IMR-90 (cell line): ENCODE data around the gene VWCE. TPM values are rescaled to one million over a fixed set of nuclear protein-coding genes. Genes with fewer than 3 reads are reported as not detected.

Source experiments
- ATAC-seq: fragments of 200-7000 bp; cut with Tn5 transposase; 2 replicates; pipeline ENCODE4 v1.9.1; 2020; ENCODE audit warnings: low read depth, mild to moderate bottlenecking, moderate library complexity
- BruUV-seq: library from RNA; stranded (reverse); fragments of 400-500 nt; replicated peaks from 2 replicates; lab custom pipeline; 2021; lab: Mats Ljungman, UMichigan
- CTCF ChIA-PET: fragments of 300-600 bp; formaldehyde crosslinking; extraction: SDS; loops from one replicate; lab custom pipeline; 2021; ENCODE audit warnings: antibody characterized with exemption; lab: Yijun Ruan, JAX
- POLR2A ChIA-PET: fragments of 300-600 bp; sonication (Branson Sonifier 250); formaldehyde crosslinking; loops from one replicate; lab custom pipeline; 2022; ENCODE audit warnings: antibody characterized with exemption; ENCODE audit not compliant: unreplicated experiment; lab: Charles Lee
- DNase-seq: peaks from one replicate; pipeline ENCODE4 v3.0.0; 2013
- H2AFZ ChIP-seq: replicated peaks from 2 replicates; pipeline ENCODE3; 2013; ENCODE audit warnings: low read length, mild to moderate bottlenecking; ENCODE audit not compliant: poor library complexity
- H2AK5ac ChIP-seq: 2 replicates; pipeline ENCODE4 v1.6.1; 2013; ENCODE audit warnings: low read depth, low read length, inconsistent platforms
- H2AK9ac ChIP-seq: replicated peaks from 2 replicates; pipeline ENCODE3; 2013; ENCODE audit warnings: mild to moderate bottlenecking, low read depth, low read length, moderate library complexity; ENCODE audit not compliant: poor library complexity
- H2BK120ac ChIP-seq: 2 replicates; pipeline ENCODE4 v1.6.1; 2013; ENCODE audit warnings: low read depth, low read length, inconsistent platforms
- H2BK15ac ChIP-seq: 3 replicates; pipeline ENCODE4 v1.6.1; 2013; ENCODE audit warnings: low read depth, low read length, inconsistent platforms
- H2BK20ac ChIP-seq: 2 replicates; pipeline ENCODE4 v1.6.1; 2013; ENCODE audit warnings: low read depth, mild to moderate bottlenecking, inconsistent platforms, low read length, moderate library complexity
- H2BK5ac ChIP-seq: 2 replicates; pipeline ENCODE4 v1.6.1; 2013; ENCODE audit warnings: mild to moderate bottlenecking, low read depth, low read length, inconsistent platforms; ENCODE audit not compliant: poor library complexity, severe bottlenecking
- H3K14ac ChIP-seq: replicated peaks from 2 replicates; pipeline ENCODE4 v1.6.1; 2013; ENCODE audit warnings: low read depth, low read length, inconsistent platforms
- H3K18ac ChIP-seq: 2 replicates; pipeline ENCODE4 v1.6.1; 2013; ENCODE audit warnings: low read depth, low read length, control low read depth
- H3K23ac ChIP-seq: 2 replicates; pipeline ENCODE4 v1.6.1; 2013; ENCODE audit warnings: low read depth, low read length, inconsistent platforms
- H3K27ac ChIP-seq: 2 replicates; pipeline ENCODE4 v1.5.1; 2013; ENCODE audit warnings: mild to moderate bottlenecking, control low read depth, low read length; ENCODE audit not compliant: insufficient read depth
- H3K27me3 ChIP-seq: 2 replicates; pipeline ENCODE4 v1.6.1; 2013; ENCODE audit warnings: low read length; ENCODE audit not compliant: control insufficient read depth, insufficient read depth
- H3K36me3 ChIP-seq: 2 replicates; pipeline ENCODE4 v1.6.1; 2013; ENCODE audit warnings: low read length, mixed read lengths; ENCODE audit not compliant: control insufficient read depth, insufficient read depth
- H3K4ac ChIP-seq: 2 replicates; pipeline ENCODE4 v1.6.1; 2013; ENCODE audit warnings: low read depth, low read length, inconsistent platforms
- H3K4me1 ChIP-seq: 2 replicates; pipeline ENCODE4 v1.6.1; 2013; ENCODE audit warnings: low read length, mixed read lengths; ENCODE audit not compliant: control insufficient read depth, insufficient read depth
- H3K4me2 ChIP-seq: 2 replicates; pipeline ENCODE4 v1.6.1; 2013; ENCODE audit warnings: low read depth, mild to moderate bottlenecking, control low read depth, low read length, moderate library complexity
- H3K4me3 ChIP-seq: 2 replicates; pipeline ENCODE4 v1.5.1; 2013; ENCODE audit warnings: low read depth, mild to moderate bottlenecking, control low read depth, low read length, moderate library complexity; ENCODE audit not compliant: insufficient read depth
- H3K56ac ChIP-seq: 2 replicates; pipeline ENCODE4 v1.6.1; 2013; ENCODE audit warnings: low read length, inconsistent platforms; ENCODE audit not compliant: insufficient read depth; ENCODE audit errors: extremely low read depth
- H3K79me1 ChIP-seq, 2 experiments: 2 replicates each; pipeline ENCODE4 v1.6.1; 2013; ENCODE audit warnings: low read length in 2 of 2, inconsistent platforms in 1 of 2, low read depth in 1 of 2
- H3K9ac ChIP-seq: 2 replicates; pipeline ENCODE4 v1.6.1; 2013; ENCODE audit warnings: low read depth, low read length, control low read depth
- H3K9me1 ChIP-seq: 2 replicates; pipeline ENCODE4 v1.6.1; 2013; ENCODE audit warnings: low read length, inconsistent platforms; ENCODE audit not compliant: insufficient read depth
- H3K9me3 ChIP-seq: 2 replicates; pipeline ENCODE4 v1.6.1; 2013; ENCODE audit warnings: low read length; ENCODE audit not compliant: control insufficient read depth, insufficient read depth
- H4K20me1 ChIP-seq: 2 replicates; pipeline ENCODE4 v1.6.1; 2013; ENCODE audit warnings: low read length, inconsistent platforms; ENCODE audit not compliant: insufficient read depth
- H4K5ac ChIP-seq: 2 replicates; pipeline ENCODE4 v1.6.1; 2013; ENCODE audit warnings: mild to moderate bottlenecking, low read depth, low read length, control low read depth
- H4K8ac ChIP-seq, 2 experiments: 2 replicates each; pipeline ENCODE4 v1.6.1; 2013; ENCODE audit warnings: low read depth in 2 of 2, low read length in 2 of 2, control low read depth in 1 of 2, inconsistent platforms in 1 of 2
- H4K91ac ChIP-seq: 2 replicates; pipeline ENCODE4 v1.6.1; 2013; ENCODE audit warnings: low read depth, low read length, inconsistent platforms; ENCODE audit not compliant: insufficient read depth
- BHLHE40 ChIP-seq: fragments of 150-350 bp; IDR thresholded peaks from 2 replicates; pipeline ENCODE4 v1.6.1; 2016; ENCODE audit warnings: mild to moderate bottlenecking, low read depth, low read length
- CEBPB ChIP-seq: IDR thresholded peaks from 2 replicates; pipeline ENCODE4 v1.6.1; 2012; ENCODE audit warnings: low read depth, low read length, improper control_type of control experiment
- CHD1 ChIP-seq: IDR thresholded peaks from 2 replicates; pipeline ENCODE4 v1.6.1; 2012; ENCODE audit warnings: low read depth, low read length, improper control_type of control experiment
- CTCF ChIP-seq: conservative IDR thresholded peaks from 2 replicates; pipeline ENCODE4 v1.5.1; 2012; ENCODE audit warnings: mild to moderate bottlenecking, low read depth, low read length, improper control_type of control experiment
- MAZ ChIP-seq: IDR thresholded peaks from 2 replicates; pipeline ENCODE4 v1.6.1; 2012; ENCODE audit warnings: low read depth, mild to moderate bottlenecking, low read length, improper control_type of control experiment, moderate library complexity, borderline replicate concordance
- MXI1 ChIP-seq: IDR thresholded peaks from 2 replicates; pipeline ENCODE4 v1.6.1; 2012; ENCODE audit warnings: low read depth, mild to moderate bottlenecking, low read length, moderate library complexity, borderline replicate concordance
- NFE2L2 ChIP-seq: fragments of 150-350 bp; IDR thresholded peaks from 2 replicates; pipeline ENCODE4 v1.6.1; 2016; ENCODE audit warnings: low read depth, mild to moderate bottlenecking, low read length
- POLR2A ChIP-seq: IDR thresholded peaks from 2 replicates; pipeline ENCODE4 v1.6.1; 2012; ENCODE audit warnings: mild to moderate bottlenecking, low read depth, low read length
- RAD21 ChIP-seq: IDR thresholded peaks from 2 replicates; pipeline ENCODE4 v1.6.1; 2012; ENCODE audit warnings: low read length, improper control_type of control experiment
- RCOR1 ChIP-seq: IDR thresholded peaks from 2 replicates; pipeline ENCODE4 v1.6.1; 2012; ENCODE audit warnings: mild to moderate bottlenecking, low read length, improper control_type of control experiment; ENCODE audit not compliant: insufficient replicate concordance
- RFX5 ChIP-seq: IDR thresholded peaks from 2 replicates; pipeline ENCODE4 v1.8.0; 2012; ENCODE audit warnings: low read depth, mild to moderate bottlenecking, low read length, moderate library complexity
- SMC3 ChIP-seq: fragments of 150-350 bp; IDR thresholded peaks from 2 replicates; pipeline ENCODE4 v1.6.1; 2016; ENCODE audit warnings: low read depth, mild to moderate bottlenecking, antibody characterized with exemption, low read length, moderate library complexity
- USF2 ChIP-seq: fragments of 150-350 bp; IDR thresholded peaks from 2 replicates; pipeline ENCODE4 v1.6.1; 2017; ENCODE audit warnings: mild to moderate bottlenecking, antibody characterized with exemption, low read length, low read depth
- WGBS, 2 experiments: methylation state at CpG; one replicate each; pipeline versions ENCODE4 v1.1.5 to v1.1.7; 2013; ENCODE audit warnings: missing lambda C conversion rate in 2 of 2; ENCODE audit not compliant: insufficient read length in 1 of 2; ENCODE audit errors: extremely low coverage in 2 of 2; 5-methylcytosine and 5-hydroxymethylcytosine counted together
- dilution Hi-C: fragments of 300-500 bp; cut with HindIII; formaldehyde crosslinking; loops from one replicate; pipeline ENCODE4 v1.14.3; 2018; ENCODE audit warnings: low sequenced_read_pairs; ENCODE audit not compliant: unreplicated experiment
- in situ Hi-C: fragments of 300-500 bp; cut with MboI; formaldehyde crosslinking; loops from 3 replicates; pipeline ENCODE4 v1.14.3; 2019; ENCODE audit warnings: low sequenced_read_pairs, inconsistent platforms, mixed read lengths
- intact Hi-C: fragments of 100-400 bp; cut with micrococcal nuclease; formaldehyde crosslinking; loops from 2 replicates; pipeline ENCODE4 v1.10.0; 2022
- polyA plus RNA-seq, 3 experiments: library from polyadenylated mRNA; depleted of rRNA; stranded (reverse); fragments of >200 nt; gene quantifications; 2 replicates each; pipeline ENCODE4 v1.2.3, GENCODE V29; 2012; ENCODE audit warnings: low replicate concordance in 1 of 3
- total RNA-seq: library from RNA; depleted of rRNA; stranded (reverse); fragments of >200 nt; gene quantifications from 2 replicates; pipeline ENCODE4 v1.2.3, GENCODE V29; 2012

The VWCE gene
- total and polyA plus RNA-seq, 2 of the 4 experiments (the other 2 are of a cell fraction), result under 0.01 to 1.1 TPM

- WGBS, 2 experiments, result 0% methylated on average over 9 of the region's 81 CpGs; no CpG with 5 or more reads in 1 of the 2 experiments
- dilution Hi-C loops, result no loop called here
These were observed 37.9 kb upstream of the VWCE start, which contains the start of the genes DDB1 and TKFC for GRCh38 chr11:61332797-61333549. TSS of gene DDB1 (minus strand) at chr11:61333105. CDS start at chr11:61332968, 137 bp downstream. TSS of gene TKFC (plus strand) at chr11:61333228. CDS start at chr11:61334729, 1,501 bp downstream.

More at GRCh38 chr11:61332797-61333549, 37.9 kb upstream of the VWCE start, which contains the start of the genes DDB1 and TKFC:
- H4K8ac ChIP-seq, result peak within 1 kb of the TSS; percentile 98 to 99
- DNase-seq (peak; percentile 87), ATAC-seq (peak; percentile 91)
- H3K79me1 ChIP-seq, result peaks cover 11 to 41% of the 10 kb centered on the region in 2 experiments
- peaks cover 12% of the 10 kb centered on the region for H3K36me3 ChIP-seq
- H3K4me3 ChIP-seq, result peak within 1 kb of the TSS; percentile 92
- H3K9me1 ChIP-seq, result peaks cover 6% of the 10 kb centered on the region
- peak within 1 kb of the TSS; percentile 43 for H2BK120ac ChIP-seq
- H3K23ac ChIP-seq, result peak within 1 kb of the TSS; percentile 99
- H3K56ac ChIP-seq, result peak within 1 kb of the TSS; percentile 82
- H2AK5ac ChIP-seq, result peak within 1 kb of the TSS; percentile 98
- POLR2A ChIA-PET, result no interaction called here
- intact Hi-C loops (loop anchor here (5.0 to 10.0 kb wide), 2 partner anchors 94 to 302 kb away; partner anchors contain the start of gene CPSF7), in situ Hi-C loops (no loop called here)
- H3K18ac ChIP-seq, result peak within 1 kb of the TSS; percentile 67
- CTCF ChIA-PET, result interaction anchor here (4.8 kb wide), 1 partner anchor 52 kb away, joined by 72 read pairs; no protein-coding TSS in a partner anchor
- no peaks in the 10 kb centered on the region for H3K27me3 ChIP-seq
- H2AK9ac ChIP-seq, result peak within 1 kb of the TSS; percentile 98
- peak within 1 kb of the TSS; percentile 98 for H3K14ac ChIP-seq
- H3K4me1 ChIP-seq, result peaks cover 17% of the 10 kb centered on the region
- peak within 1 kb of the TSS; percentile 95 for H4K91ac ChIP-seq
- H3K4me2 ChIP-seq, result peak within 1 kb of the TSS; percentile 100
- H2BK5ac ChIP-seq, result peak within 1 kb of the TSS; percentile 78
- peak within 1 kb of the TSS; percentile 93 for H4K5ac ChIP-seq
- H3K9ac ChIP-seq, result peak within 1 kb of the TSS; percentile 96
- peak within 1 kb of the TSS; percentile 96 for H2AFZ ChIP-seq
- TF ChIP-seq RAD21, result no peak
- TF ChIP-seq NFE2L2, result no peak
- peak; percentile 94 for TF ChIP-seq POLR2A
- TF ChIP-seq SMC3, result no peak
- TF ChIP-seq CHD1, result no peak; the same call in 1 of the 2 replicates
- TF ChIP-seq CTCF, result no peak
- TF ChIP-seq BHLHE40, result peak; percentile 87
- peak; percentile 46; the same call in 1 of the 2 replicates for TF ChIP-seq MAZ
- TF ChIP-seq RFX5, result no peak
- no peak for TF ChIP-seq CEBPB
- TF ChIP-seq MXI1, result peak; percentile 91; the same call in 1 of the 2 replicates
- TF ChIP-seq RCOR1, result no peak
- peak; percentile 54; the same call in 1 of the 2 replicates for TF ChIP-seq USF2
- H2BK20ac ChIP-seq, result no peak within 1 kb of the TSS; the same call in 1 of the 2 replicates
- peak within 1 kb of the TSS; percentile 93 for H3K27ac ChIP-seq
- H4K20me1 ChIP-seq, result peaks cover 33% of the 10 kb centered on the region
- BruUV-seq, result no TSS peak
- peak within 1 kb of the TSS; percentile 97 for H3K4ac ChIP-seq
- no peaks in the 10 kb centered on the region for H3K9me3 ChIP-seq
- H2BK15ac ChIP-seq, result peak within 1 kb of the TSS; percentile 16; the same call in 1 of the 3 replicates
